ENCODE measurements around the gene CAP1.
"Not testable (repeated sequence)": the region's sequence is repeated elsewhere in the genome, so short reads cannot be mapped to it uniquely, and the experiment has no call there.

Gene CAP1, protein sequence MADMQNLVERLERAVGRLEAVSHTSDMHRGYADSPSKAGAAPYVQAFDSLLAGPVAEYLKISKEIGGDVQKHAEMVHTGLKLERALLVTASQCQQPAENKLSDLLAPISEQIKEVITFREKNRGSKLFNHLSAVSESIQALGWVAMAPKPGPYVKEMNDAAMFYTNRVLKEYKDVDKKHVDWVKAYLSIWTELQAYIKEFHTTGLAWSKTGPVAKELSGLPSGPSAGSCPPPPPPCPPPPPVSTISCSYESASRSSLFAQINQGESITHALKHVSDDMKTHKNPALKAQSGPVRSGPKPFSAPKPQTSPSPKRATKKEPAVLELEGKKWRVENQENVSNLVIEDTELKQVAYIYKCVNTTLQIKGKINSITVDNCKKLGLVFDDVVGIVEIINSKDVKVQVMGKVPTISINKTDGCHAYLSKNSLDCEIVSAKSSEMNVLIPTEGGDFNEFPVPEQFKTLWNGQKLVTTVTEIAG

DNA sequence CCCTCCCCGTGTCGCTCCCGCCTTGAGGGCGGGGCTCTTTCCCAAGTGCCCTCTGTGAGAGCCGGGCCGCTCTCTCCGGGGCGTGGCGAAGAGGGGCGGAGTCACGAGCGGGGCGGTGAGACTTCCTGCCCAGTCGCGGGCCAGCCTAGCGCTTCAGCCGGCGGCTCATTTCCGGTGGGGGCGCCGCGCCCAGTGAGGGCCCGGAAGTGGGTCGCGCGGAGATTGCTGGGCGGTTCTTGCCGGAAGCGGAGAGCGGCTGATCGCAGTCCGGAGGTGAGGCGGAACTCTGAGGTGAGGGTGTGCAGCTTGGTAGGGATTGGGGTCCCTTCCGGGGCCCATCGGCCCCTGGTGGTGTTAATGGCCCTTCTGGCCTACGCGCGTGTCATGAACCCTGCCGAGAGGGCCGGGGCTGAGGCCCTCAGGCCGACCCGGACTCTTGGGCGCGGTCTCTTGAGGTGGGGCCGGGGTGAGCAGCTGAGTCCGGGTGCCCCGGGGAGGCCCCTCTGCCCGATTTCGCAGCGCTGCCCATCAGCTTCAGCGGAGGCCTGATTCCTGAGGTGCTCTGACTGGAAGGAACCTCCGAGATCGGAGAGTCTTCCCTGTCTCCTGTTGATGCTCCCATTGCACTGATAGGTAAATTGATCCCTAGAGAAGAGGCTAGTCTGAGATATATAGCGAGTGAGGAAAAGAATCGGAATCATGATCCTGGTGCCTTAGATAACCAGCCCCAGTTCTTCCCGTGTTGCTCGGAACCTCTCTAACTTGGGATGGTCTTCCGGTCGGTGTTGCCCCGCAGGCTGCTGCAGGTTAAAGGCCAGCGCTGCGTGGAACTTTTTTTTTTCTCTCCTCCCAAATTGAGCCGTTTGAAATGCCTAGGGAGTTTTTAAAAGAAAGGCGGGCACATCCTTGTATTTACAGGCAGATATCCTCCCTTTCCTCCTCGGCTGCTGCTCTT is at the start of gene CAP1:
Gene CAP1 (plus strand): TSS at position 219 of the 955 bp plus-strand sequence. CDS start 18,618 bp downstream, outside the sequence.
- DNase-seq = peak; percentile 100

DNA sequence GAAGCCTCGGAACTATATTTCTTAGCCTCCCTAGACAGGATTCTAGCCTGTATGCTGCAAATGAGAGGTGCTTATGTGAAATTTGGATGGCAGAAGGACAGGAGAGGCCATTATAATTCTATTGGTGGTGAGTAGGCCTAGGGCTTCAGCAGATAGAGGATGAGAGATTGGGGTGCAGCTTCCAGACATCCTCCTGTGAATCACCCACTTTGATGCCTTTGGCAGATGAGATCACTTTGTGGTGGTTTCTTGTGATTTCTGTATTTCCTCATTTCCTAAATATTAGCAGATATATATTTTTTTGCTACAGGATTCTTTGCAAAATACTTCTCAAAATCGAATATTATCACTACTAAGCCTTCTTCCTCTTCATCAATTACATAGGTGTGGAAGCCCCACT is 48.3 kb upstream of the CAP1 start:
- DNase-seq = no peak

DNA sequence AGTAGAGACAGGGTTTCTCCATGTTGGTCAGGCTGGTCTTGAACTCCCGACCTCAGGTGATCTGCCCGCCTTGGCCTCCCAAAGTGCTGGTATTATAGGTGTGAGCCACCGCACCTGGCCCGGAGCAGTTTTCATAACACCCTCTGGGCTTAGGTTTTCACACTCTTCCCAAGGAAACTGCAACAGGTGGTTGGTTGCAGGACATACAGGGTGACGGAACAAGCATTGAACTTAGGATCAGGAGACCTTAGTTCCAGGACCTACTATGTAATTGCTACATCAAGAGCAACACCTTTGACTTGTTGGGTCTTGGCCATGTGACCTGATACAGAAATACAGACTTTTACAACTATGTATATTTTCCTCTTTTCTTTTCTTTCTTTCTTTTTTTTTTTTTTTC is 47.6 kb upstream of the CAP1 start:
- DNase-seq = no peak

DNA sequence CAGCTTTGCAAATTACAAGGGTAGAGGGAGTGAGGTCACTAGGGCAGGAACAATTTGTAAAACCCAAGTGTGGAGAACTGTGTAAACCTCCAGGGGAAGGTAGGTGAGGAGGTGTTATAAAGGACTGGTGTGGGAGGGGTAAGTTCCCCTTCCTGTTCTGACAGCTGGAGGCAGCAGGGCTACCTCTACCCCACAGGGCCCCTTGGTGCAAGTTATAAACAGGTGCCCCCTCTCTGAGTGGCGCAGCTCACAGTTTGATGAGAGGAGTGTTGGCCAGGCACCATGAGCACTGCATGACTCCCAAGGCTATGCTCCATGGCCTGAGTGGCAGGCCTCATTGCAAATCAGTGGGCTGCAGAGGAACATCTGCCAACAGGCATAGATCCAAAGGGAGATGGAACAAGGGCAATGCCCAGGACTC is 44.5 kb upstream of the CAP1 start:
- no peak for DNase-seq

DNA sequence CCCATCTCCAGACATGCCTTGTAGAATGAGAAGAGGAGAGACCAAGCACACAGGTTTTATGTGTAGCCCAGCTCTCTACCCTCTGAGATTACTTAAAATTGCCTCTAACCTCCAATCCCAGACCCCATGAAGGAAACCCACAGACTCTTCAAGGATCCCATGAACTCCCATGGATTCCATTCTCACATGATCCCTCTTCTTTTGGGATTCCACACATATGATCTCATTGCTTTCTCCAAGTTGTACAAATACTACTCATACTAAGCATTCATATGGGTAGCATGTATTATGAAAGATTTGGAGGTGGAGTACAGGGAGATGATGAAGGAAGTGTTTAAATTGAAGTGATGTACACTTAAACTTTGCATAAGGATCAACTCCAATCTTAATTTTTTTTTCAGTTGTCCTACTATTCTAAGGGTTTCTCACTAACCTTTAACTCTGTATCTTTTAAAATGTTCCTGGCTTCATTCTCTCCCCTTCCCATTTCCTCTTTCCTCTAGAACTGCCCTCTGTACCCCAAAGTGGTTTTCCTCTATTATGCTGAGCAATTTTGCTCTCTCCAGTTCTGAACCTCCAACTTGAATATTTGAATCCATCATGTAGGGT is 44.0 kb upstream of the CAP1 start:
- DNase-seq = no peak

DNA sequence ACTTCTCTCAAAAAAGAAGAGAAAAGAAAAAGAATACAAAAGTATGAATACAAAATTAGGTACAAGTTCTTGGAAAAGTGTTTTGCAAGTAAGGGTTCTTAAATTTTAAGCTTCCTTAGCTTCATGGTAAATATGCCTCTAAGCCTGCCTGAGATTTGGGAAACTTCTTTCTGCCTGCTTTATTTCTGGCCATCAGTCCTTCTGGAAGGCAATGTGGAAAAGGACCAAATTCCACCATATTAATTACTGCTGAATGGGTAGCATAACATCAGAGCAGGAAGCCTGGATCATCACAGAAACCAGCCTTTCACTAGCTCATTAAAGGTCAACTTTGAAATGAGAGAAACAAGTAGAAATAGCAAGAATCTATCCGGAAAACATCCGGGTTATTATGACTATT is 39.1 kb upstream of the CAP1 start:
- no peak for DNase-seq

DNA sequence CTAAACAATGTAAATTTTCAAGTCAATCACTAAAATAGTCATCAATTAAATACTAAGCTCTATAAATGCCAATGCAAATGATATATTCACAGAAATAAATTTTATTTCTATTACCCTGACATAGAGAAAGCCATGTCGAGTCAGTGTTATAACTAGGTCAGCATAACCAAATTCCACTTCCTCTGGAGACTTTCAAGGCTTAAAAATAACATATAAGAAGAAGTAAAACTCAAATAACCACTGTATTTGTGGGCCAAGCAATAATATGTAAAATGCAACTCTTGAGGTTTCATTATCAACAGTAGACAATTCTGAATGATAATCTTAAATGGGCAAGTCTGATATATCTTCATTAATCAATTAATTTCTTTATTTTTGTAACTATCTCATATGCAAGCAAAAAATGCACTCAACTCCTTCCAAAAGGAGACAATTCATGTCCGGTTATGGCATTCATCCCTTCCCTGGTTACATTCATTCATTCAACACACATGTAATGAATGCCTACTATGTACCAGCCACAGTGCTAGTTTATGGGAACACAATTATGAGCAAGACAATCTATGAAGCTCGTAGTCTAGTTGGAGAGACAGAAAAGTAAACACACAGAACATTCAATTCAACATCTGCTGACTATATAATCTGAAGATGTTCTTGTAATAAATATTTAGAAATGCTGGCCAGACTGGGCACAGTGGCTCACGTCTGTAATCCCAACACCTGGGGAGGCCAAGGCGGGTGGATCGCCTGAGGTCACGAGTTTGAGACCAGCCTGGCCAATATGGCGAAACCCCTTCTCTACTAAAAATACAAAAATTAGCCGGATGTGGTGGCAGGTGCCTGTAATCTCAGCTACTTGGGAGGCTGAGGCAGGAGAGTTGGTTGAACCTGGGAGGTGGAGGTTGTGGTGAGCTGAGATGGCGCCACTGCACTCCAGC is 37.1 kb upstream of the CAP1 start:
- no peak for DNase-seq

DNA sequence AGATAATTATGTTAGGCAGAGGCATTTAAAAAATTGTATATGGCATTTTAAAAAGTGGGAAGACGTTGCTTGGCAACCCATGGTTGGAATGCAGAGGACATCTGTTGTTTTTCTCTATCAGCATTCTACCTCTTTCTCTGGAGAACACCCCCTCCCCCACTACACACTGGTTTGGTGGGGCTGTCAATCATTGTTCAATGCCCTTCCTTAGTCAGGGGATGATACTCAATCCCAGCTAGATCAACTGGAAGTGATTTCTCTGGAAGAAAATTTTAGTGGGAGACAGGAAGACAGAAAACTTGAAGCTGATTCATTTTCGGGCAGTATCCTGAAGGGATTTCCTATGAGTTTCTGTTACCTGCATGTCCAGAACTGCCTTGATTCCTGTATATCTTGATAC is 35.7 kb upstream of the CAP1 start:
- DNase-seq = no peak

DNA sequence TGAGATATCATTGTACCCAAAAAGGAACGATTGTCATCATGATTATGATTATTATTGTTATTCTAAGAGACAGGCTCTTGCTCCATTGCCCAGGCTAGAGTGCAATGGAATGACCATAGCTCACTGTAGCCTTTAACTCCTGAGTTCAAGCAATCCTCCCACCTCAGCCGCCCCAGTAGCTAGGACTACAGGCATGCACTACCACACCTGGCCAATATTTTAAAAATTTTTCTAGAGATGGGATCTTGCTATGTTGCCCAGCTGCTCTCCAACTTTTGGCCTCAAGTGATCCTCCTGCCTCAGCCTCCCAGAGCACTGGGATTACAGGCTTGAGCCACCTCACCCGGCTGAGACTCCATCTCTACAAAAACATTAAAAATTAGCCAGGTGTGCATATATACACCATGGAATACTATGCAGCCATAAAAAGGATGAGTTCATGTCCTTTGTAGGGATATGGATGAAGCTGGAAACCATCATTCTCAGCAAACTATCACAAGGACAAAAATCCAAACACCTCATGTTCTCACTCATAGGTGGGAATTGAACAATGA is 33.0 kb upstream of the CAP1 start:
- not testable (repeated sequence) for DNase-seq

DNA sequence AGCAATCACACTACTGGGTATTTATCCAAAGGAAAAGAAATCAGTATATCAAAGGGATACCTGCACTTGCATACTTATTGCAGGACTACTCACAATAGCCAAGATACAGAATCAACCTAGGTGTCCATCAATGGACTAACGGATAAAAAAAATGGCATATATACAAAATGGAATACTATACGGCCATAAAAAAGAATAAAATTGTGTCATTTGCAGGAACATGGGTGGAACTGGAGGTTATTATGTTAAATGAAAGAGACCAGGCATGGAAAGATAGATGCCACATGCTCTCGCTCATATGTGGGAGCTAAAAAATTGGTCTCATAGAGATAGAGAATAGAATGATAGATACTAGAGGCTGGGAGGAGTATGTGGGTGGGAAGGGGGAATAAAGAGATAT is 29.3 kb upstream of the CAP1 start:
- DNase-seq = no peak

DNA sequence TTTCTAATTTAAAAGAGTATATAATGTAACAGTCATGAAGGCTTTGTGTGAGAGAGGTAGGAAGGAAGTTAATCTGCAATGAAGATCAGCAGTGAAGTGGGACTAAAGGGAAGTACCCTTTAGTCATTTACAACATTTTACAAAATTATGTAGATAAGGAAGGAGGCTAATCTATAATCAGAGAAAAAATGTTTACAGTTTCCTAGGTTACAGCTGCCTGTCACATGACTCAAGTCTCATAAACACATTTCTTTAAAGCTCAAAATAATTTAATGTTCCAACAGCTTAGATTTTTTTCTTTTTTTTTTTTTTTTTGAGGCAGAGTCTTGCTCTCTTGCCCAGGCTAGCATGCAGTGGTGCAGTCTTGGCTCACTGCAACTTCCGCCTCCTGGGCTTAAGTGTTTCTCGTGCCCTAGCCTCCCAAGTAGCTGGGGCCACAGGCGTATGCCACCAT is 26.2 kb upstream of the CAP1 start:
- no peak for DNase-seq

DNA sequence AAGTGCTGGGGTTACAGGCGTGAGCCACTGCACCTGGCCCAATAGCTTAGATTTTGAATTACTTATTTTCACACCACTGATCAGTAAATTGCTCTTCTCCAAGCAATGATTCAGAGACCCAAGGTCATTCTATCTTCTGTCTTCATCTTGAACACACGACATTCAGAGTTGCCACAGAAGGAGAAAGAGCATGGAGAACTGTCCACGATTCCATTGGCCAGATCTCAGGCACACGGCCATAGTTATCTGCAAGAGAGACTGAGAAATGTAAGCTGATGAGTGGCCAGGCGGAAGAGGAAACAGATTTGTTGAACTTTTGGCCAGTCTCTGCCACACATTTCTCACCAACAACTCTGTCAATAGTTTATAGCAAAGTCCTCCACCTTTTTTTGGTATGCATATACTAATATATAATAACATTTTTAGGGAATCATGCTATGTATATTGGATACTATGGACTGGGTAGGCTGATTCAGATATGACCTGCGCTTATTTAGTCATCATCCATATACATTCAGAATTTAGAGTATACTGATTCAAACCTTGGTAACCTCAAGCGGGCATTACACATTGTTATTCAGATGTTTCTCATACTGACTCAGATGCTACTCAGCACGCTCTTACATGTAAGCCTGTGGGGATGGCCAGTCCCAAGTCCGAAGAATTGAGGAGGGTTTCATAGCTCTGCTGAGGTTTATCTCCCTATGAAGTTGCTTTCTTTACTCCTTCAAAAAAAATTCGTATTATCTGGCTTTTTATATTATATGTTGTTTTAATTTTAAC is 25.5 kb upstream of the CAP1 start:
- no peak for DNase-seq

DNA sequence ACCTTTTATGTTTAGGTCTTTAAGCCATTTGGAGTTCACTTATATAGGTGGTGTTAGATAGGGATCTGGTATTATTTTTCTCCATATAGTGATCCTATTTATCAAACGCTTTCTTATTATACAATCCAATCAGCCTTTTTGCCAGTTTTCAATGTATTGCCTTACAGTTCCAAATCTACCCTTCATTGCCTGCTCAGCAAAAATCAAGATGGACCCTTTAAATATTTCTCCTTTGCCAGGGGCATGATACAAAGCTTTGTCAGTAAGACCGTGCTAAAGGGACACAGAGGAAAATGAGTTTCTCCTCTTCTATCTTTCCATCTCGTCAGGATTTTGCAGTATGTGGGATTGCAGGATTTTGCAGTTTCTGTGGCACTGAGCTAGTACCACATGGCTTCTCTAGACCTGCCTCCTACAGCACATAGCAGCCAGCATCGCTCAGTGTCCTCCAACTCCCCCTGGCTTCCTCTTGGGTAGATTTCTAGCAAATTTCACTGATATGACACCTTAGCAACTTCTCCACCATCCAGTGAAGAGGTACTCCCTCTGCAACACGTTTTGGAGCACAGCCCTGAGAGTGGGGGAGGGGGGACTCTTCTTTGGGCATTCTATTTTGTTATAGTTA is 22.5 kb upstream of the CAP1 start:
- DNase-seq = no peak

DNA sequence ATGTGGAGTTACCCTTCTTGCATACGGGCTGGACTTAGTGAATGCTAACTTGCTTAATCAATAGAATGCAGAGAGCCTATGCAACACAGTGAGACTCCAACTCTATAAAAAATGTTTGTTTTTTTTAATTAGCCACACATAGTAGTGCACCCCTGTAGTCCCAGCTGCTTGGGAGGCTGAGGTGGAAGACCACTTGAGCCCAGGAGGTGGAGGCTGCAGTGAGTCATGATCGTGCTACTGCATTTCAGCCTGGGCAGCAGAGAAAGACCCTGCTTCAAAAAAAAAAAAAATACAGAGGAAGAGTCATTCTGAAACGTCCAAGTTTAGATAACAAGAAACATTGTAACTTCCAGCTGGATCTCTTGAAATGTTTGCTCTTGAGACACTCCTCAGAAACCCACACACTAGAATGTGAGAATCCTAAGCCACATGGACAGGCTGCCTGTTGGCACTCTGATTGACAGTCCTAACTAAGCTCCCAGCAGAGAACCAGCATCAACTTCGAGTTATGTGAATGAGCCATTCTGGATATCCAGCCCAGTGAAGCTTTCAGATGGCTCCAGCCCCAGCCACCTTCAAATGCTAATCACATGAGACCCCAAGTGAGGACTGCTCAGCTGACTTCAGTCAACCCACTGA is 20.0 kb upstream of the CAP1 start:
- DNase-seq = no peak

DNA sequence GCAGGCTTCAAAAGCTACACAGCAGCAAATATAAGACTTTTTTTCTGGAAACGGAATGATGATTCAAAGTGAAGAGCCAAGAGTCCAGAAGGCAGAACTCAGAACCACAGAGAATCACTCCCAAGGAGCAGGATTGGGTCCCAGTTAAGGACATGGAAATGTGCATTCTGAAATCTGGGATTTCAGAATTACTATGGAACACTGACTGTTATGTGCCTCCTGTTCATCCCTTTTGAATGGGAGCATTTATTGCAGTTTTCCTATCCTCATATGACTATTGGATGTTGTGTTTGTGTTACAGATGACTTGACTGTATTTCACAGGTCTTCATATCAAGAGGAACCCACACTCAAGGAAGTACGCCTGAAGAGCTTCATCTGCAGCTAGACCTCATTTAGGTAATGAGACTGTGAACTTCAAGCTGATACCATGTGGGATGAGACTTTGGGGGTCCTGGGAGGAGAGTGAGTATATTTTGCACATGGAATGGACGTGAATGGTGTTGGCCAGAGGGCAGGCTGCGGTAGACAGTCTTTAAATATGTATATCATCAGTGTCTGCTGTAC is 17.1 kb upstream of the CAP1 start:
- no peak for DNase-seq

DNA sequence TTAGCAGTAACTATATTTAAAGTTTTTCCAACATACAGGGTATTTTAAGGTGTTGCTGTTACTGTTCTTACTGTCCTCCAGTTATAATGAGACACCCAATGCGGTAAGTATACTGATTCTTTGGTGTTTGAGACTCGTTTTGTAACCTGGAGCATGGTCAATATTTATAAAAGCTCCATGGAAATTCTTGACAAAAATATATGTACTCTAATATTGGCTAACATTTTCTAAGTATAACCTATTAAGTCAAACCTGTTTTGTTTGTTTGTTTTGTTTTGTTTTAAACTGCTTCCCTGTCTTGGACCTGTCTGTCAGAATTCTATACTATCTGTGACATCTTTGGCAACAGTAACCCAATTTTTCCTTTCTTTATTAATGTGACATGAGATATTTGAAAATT is 15.9 kb upstream of the CAP1 start:
- no peak for DNase-seq

DNA sequence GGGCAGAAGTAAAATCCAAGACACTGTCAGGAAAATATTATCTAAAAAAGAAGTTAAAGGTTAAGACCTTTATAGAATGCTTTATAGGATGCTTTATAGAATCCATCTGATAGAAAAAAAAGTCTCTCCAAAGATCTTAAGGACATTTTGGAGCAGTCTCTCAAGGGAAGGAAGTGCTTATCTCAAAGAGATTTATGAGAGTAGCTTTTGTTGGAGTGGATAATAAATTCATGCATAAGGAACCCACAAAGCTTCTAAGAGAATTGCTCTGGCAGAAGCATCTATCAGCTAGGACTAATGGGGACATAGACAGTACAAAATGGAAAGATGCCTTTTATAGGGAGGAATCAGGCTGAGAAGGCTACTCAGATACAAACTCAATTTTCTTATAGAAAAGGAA is 12.9 kb upstream of the CAP1 start:
- DNase-seq = no peak

DNA sequence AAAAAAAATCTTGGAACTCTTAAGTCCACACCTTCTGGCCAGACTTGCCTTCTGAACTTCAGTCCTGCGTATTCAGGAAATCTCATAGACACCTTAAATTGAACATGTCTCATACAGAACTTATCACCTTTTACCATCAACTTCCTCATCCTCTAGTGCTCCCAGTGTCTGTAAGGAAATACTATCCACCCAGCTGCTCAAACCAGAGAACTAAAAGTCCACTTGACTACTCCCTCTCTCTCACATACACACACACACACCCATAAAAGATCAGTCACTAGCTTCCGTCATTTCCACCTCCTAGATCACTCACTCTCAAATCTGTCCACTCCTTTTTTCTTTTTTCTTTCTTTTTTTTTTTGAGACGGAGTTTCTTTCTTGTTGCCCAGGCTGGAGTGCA is 10.9 kb upstream of the CAP1 start:
- peak; percentile 22 for DNase-seq

DNA sequence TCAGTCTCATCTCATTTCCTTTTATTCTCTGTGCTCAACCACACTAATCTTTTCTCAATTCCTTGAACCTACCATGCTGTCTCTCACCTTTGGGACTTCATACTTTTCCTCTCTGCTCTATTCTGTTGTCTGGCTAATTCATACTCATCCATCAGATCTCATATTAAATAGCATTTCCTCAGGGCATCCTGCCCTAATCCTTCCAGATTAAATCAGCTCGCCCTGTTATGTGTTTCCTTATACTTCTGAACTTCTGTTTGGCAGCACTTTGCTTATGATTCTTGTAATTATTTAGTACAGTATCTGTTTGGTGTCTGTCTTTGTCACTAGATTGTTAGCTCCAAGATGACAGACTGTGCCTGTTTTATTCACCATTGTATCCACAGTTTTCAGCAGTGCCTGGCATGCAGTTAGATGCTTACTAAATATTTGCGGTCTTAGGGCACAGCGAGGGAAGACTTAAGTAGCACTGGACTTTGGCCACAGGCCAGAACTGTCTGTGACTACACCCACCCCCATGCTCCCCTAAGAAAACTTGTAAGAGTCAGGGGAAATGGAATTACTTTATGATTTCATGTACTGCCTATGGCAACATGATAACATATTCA is 9.9 kb upstream of the CAP1 start:
- no peak for DNase-seq

Measured in NCI-H510A (cell line).